Right cardiac atrium (tissue), 5 donors: ENCODE data around the gene CEND1. TPM values are rescaled to one million over a fixed set of nuclear protein-coding genes. Genes with fewer than 3 reads are reported as not detected.
A peak's percentile ranks its signal among the peaks of the same experiment; 100 is the strongest.

Experiments used
- ATAC-seq, 2 donors: fragments of 200-7000 bp; cut with Tn5 transposase; one replicate each; pipeline versions ENCODE4 v1.8.0 to v1.9.1; 2020; ENCODE audit warnings: moderate library complexity in 2 of 2, mild to moderate bottlenecking in 1 of 2
- DNase-seq, 3 donors: peaks; one replicate each; pipeline ENCODE4 v3.0.0-alpha.2; 2020
- H3K27ac ChIP-seq: one replicate; pipeline ENCODE4 v1.5.1; 2013; ENCODE audit warnings: mild to moderate bottlenecking, low read length, control low read depth, moderate library complexity
- H3K27me3 ChIP-seq: one replicate; pipeline ENCODE4 v1.6.1; 2013; ENCODE audit not compliant: control insufficient read depth, insufficient read depth
- H3K4me1 ChIP-seq: one replicate; pipeline ENCODE4 v1.6.1; 2013; ENCODE audit warnings: low read length; ENCODE audit not compliant: control insufficient read depth, insufficient read depth
- H3K4me3 ChIP-seq: one replicate; pipeline ENCODE4 v1.5.1; 2013; ENCODE audit warnings: low read length, control low read depth
- H3K9me3 ChIP-seq: one replicate; pipeline ENCODE4 v1.6.1; 2013; ENCODE audit warnings: low read length; ENCODE audit not compliant: control insufficient read depth
- WGBS: extraction: QIAGEN DNeasy Blood & Tissue Kit; methylation state at CpG from one replicate; pipeline ENCODE4 v1.1.7; 2013; 5-methylcytosine and 5-hydroxymethylcytosine counted together
- intact Hi-C, 4 donors: fragments of 100-400 bp; cut with DNase I; formaldehyde crosslinking; loops; one replicate each; pipeline versions ENCODE4 v1.11.0 to v1.14.0; 2022 to 2023
- polyA plus RNA-seq: library from polyadenylated mRNA; stranded (reverse); fragments of 200-250 nt; gene quantifications from one replicate; pipeline ENCODE4 v1.2.3, GENCODE V29; 2013
- total RNA-seq, 4 donors: library from RNA; stranded (reverse); fragmentation: NEBNext Ultra II Directional; extraction: Animal tissue kit (Norgen Biotek cat#: 25700); gene quantifications; one replicate each; pipeline ENCODE4 v1.2.1, GENCODE V29; 2021
- donor health status: healthy with polysubstance abuse.
- donor health status: DM: no; HTN: yes; CAD: no.
- donor health status: DM: no; HTN: no; CAD: no.
- donor health status: DM: no; HTN: yes; CAD: no; lungs with severe emphysema.
- donor health status: DM: yes; HTN: yes; CAD: no.

CEND1 gene
- total and polyA plus RNA-seq, 5 donors, result 0.15 to 0.59 (median 0.33) TPM; not detected in 1

GRCh38 chr11:819129-819931 is 29.4 kb upstream of the CEND1 start:
- under 1% methylated on average over 96 of the region's 96 CpGs for WGBS
- Histone ChIP-seq H3K4me3 (peak overlapping the region; percentile 92), H3K27ac (peak overlapping the region; percentile 97), H3K27me3 (no peaks in the 10 kb centered on the region), H3K9me3 (no peaks in the 10 kb centered on the region), H3K4me1 (peaks cover 7% of the 10 kb centered on the region)
- intact Hi-C loops, result no loop called here
- ATAC-seq (peak; percentile 83 to 89), DNase-seq (peak; percentile 94 to 98 (median 97))

DNA sequence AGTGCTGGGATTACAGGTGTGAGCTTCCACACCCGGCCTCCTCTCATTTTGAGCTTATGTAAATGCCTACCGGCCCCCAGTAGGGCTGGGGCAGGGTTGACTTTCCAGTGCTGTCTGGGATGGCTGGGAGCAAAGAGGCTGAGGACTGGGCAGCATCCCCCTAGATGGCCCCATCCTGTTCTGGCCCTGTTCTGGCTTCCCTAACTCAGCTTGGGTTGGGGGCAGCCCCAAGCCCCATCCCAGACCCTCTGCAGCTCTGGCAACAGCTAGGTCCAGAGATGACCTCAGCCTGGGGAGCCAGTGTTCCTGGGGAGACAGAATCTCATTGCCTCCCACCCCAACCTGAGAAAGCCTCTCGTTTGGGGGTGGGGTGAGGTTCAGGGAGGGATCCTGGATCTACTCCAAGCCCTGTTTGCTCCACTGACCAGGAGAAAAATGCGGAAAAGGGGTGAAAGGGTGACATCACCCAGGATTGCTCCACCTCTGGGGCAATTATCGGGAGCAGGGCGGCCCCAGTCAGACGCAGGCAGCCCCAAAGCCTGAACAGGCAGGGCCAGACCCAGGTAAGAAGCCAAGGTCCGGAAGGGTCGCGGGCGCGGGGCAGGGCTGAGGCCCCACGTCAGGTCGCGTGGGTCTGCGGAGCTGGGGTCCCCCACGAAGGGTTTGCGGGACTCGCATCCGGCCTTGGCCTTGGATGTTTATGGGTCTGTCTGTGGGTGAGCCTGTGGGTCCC is 28.7 kb upstream of the CEND1 start, which contains the start of gene PNPLA2:
Gene PNPLA2, plus strand, starts transcription at position 519 of the 733 bp plus-strand sequence. CDS start 805 bp downstream, outside the sequence.
- Histone ChIP-seq H3K4me3 (peak within 1 kb of the TSS; percentile 92), H3K27me3 (no peaks in the 10 kb centered on the region), H3K9me3 (no peaks in the 10 kb centered on the region), H3K27ac (peak within 1 kb of the TSS; percentile 97), H3K4me1 (peaks cover 7% of the 10 kb centered on the region)
- intact Hi-C loops, result no loop called here
- peak; percentile 1 to 3 for ATAC-seq
- peak in 1 of 3 donors; percentile 79 for DNase-seq
- 25% methylated on average over 20 of the region's 20 CpGs for WGBS

GRCh38 chr11:816433-816779 is 26.5 kb upstream of the CEND1 start:
- WGBS, result 78% methylated on average over 11 of the region's 11 CpGs
- no peak overlapping the region for H3K4me3 ChIP-seq
- H3K9me3 ChIP-seq, result no peaks in the 10 kb centered on the region
- H3K4me1 ChIP-seq, result peaks cover 7% of the 10 kb centered on the region
- H3K27me3 ChIP-seq, result no peaks in the 10 kb centered on the region
- DNase-seq (no peak), ATAC-seq (no peak)
- intact Hi-C loops, result no loop called here
- H3K27ac ChIP-seq, result no peak overlapping the region

DNA sequence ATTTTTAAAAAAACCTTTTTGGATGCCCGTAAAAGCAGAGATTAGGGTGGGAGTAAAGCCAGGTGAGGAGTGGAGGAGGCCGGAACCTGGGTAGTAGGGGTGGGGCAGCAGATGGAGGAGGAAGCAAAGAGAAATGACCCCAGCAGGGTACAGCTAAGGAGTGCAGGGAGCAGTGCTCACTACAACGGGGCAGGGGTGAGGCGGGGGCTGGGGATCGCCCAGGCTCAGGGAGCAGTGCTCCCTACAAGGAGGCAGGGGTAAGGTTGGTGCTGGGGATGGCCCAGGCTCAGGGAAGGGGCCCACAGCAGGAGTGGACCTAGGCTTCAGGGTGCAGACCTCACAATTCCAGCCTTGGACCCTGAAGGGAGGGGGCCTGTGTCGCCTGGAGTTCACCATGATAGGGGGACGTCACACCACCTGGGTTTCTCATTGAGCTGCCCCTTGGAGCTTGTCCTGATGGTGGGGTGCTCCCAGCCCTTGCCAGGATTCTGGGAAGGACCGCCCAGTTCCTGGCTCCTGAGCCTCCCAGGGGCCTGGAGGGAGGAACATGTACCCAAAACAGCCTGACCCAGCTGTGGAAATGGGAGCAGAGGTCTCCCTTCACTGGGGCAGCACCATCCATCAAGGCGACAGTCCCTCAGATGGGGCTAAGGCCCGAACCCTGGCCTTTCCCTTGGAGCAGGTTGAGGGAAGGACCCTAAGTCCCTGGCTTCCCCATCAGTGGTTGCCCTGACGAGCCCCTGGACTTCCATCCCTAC is 26.0 kb upstream of the CEND1 start:
- WGBS, result 86% methylated on average over 11 of the region's 11 CpGs

GRCh38 chr11:813456-814096 is 23.7 kb upstream of the CEND1 start:
- H3K27me3 ChIP-seq, result no peaks in the 10 kb centered on the region
- DNase-seq (no peak), ATAC-seq (no peak)
- H3K9me3 ChIP-seq, result no peaks in the 10 kb centered on the region
- H3K4me1 ChIP-seq, result no peaks in the 10 kb centered on the region
- intact Hi-C loops, result no loop called here
- no peak overlapping the region for H3K27ac ChIP-seq
- no peak overlapping the region for H3K4me3 ChIP-seq
- WGBS, result 83% methylated on average over 9 of the region's 9 CpGs

More for the DNA sequence above, 26.0 kb upstream of the CEND1 start:
- intact Hi-C loops, result no loop called here
- no peak overlapping the region for H3K4me3 ChIP-seq
- no peak for DNase-seq
- ATAC-seq, result no peak
- H3K9me3 ChIP-seq, result no peaks in the 10 kb centered on the region
- H3K27me3 ChIP-seq, result no peaks in the 10 kb centered on the region
- H3K27ac ChIP-seq, result no peak overlapping the region
- peaks cover 4% of the 10 kb centered on the region for H3K4me1 ChIP-seq

DNA sequence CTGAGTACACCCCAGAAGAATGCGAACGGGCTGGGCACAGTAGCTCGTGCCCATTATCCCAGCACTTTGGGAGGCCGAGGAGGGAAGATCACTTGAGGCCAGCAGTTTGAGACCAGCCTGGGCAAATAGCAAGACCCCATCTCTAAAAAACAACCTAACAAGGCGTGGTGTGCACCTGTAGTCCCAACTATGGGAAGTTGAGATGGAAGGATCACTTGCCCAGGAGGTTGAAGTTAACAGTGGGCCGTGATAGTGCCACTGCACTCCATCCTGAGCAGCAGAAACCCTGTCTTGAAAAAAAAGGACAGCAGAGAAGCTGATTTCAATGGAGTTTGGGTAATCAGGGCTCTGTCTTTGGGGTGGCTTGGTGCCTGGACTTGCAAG is 23.2 kb upstream of the CEND1 start:
- ATAC-seq, result no peak
- intact Hi-C loops, result no loop called here

DNA sequence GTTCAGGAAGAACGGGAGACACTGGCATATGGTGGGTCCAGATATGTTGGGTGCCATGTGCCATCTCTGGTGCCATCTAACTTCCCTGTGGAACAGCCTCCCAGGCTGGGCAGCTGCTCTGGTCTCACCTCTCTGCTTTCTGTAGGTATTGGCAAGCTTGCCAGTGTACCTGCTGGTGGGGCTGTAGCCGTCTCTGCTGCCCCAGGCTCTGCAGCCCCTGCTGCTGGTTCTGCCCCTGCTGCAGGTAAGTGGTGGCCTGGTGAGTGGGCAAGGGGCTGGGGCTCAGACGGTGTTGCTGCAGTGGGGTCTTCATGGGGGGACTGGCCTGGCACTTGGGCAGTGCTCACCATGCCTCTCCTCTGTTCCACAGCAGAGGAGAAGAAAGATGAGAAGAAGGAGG is 22.5 kb upstream of the CEND1 start:
- ATAC-seq, result no peak
- H3K27ac ChIP-seq, result no peak overlapping the region
- intact Hi-C loops, result no loop called here

More for the DNA sequence above, 23.2 kb upstream of the CEND1 start:
- no peak overlapping the region for H3K4me3 ChIP-seq
- H3K9me3 ChIP-seq, result no peaks in the 10 kb centered on the region
- 85% methylated on average over 6 of the region's 6 CpGs for WGBS
- DNase-seq, result no peak
- H3K4me1 ChIP-seq, result no peaks in the 10 kb centered on the region
- H3K27ac ChIP-seq, result no peak overlapping the region
- H3K27me3 ChIP-seq, result no peaks in the 10 kb centered on the region

GRCh38 chr11:811446-812245 is 21.8 kb upstream of the CEND1 start:
- Histone ChIP-seq H3K4me1 (no peaks in the 10 kb centered on the region), H3K27ac (no peak overlapping the region), H3K27me3 (no peaks in the 10 kb centered on the region), H3K4me3 (no peak overlapping the region), H3K9me3 (no peaks in the 10 kb centered on the region)
- ATAC-seq (no peak), DNase-seq (no peak)
- 68% methylated on average over 14 of the region's 14 CpGs for WGBS
- intact Hi-C loops, result no loop called here

More for the DNA sequence above, 22.5 kb upstream of the CEND1 start:
- H3K4me1 ChIP-seq, result no peaks in the 10 kb centered on the region
- no peaks in the 10 kb centered on the region for H3K9me3 ChIP-seq
- H3K27me3 ChIP-seq, result no peaks in the 10 kb centered on the region
- WGBS, result 77% methylated on average over 3 of the region's 3 CpGs
- no peak for DNase-seq
- H3K4me3 ChIP-seq, result no peak overlapping the region

- ATAC-seq (peak in 1 of 2 donors; percentile 1), DNase-seq (peak in 1 of 3 donors; percentile 64)
- under 1% methylated on average over 55 of the region's 55 CpGs for WGBS
- Histone ChIP-seq H3K27ac (peak overlapping the region; percentile 74), H3K27me3 (no peaks in the 10 kb centered on the region), H3K9me3 (no peaks in the 10 kb centered on the region), H3K4me3 (peak overlapping the region; percentile 90), H3K4me1 (no peaks in the 10 kb centered on the region)
- intact Hi-C loops, result no loop called here
These were observed 20.2 kb upstream of the CEND1 start for GRCh38 chr11:810040-810567.
